CD8-positive, alpha-beta memory T cell (primary cell): ENCODE data around the gene MPV17. TPM values are rescaled to one million over a fixed set of nuclear protein-coding genes. Genes with fewer than 3 reads are reported as not detected.
A peak's percentile ranks its signal among the peaks of the same experiment; 100 is the strongest.
"Not testable (repeated sequence)": the region's sequence is repeated elsewhere in the genome, so short reads cannot be mapped to it uniquely, and the experiment has no call there.

Source experiments
- CTCF ChIA-PET: fragments of 350-600 bp; sonication (Branson Sonifier 250); formaldehyde crosslinking; loops from one replicate; lab custom pipeline; 2021; ENCODE audit warnings: antibody characterized with exemption; lab: Charles Lee
- POLR2A ChIA-PET: fragments of 350-600 bp; sonication (Branson Sonifier 250); formaldehyde crosslinking; loops from one replicate; lab custom pipeline; 2021; ENCODE audit warnings: antibody characterized with exemption; lab: Charles Lee
- DNase-seq, 5 donors: peaks; one replicate each; pipeline versions ENCODE4 v3.0.0 to v3.0.0-alpha.2; 2020 to 2022; ENCODE audit warnings: mixed read lengths in 1 of 5
- H3K27ac ChIP-seq: one replicate; pipeline ENCODE4 v1.7.0; 2013; ENCODE audit warnings: low read depth, mild to moderate bottlenecking, low read length, moderate library complexity
- H3K27me3 ChIP-seq: 2 replicates; pipeline ENCODE4 v1.7.0; 2013; ENCODE audit warnings: low read length, mild to moderate bottlenecking; ENCODE audit not compliant: insufficient read depth, poor library complexity, severe bottlenecking
- H3K36me3 ChIP-seq: 2 replicates; pipeline ENCODE4 v1.7.0; 2013; ENCODE audit warnings: mild to moderate bottlenecking, low read length, moderate library complexity; ENCODE audit not compliant: insufficient read depth
- H3K4me1 ChIP-seq: 2 replicates; pipeline ENCODE4 v1.7.0; 2013; ENCODE audit warnings: mild to moderate bottlenecking, low read length, moderate library complexity; ENCODE audit not compliant: insufficient read depth
- H3K4me3 ChIP-seq: 2 replicates; pipeline ENCODE4 v1.7.0; 2013; ENCODE audit warnings: mild to moderate bottlenecking, low read length
- H3K9me3 ChIP-seq: 2 replicates; pipeline ENCODE4 v1.7.0; 2013; ENCODE audit warnings: mild to moderate bottlenecking, low read length
- H3K27ac Mint-ChIP-seq, 8 donors: one replicate each; pipeline ENCODE4 v1.8.0; 2020 to 2021; ENCODE audit warnings: mixed read lengths in 8 of 8, mild to moderate bottlenecking in 6 of 8, inconsistent platforms in 3 of 8, moderate library complexity in 3 of 8
- H3K27me3 Mint-ChIP-seq, 2 donors: one replicate each; pipeline ENCODE4 v1.8.0; 2020 to 2021; ENCODE audit warnings: mixed read lengths in 2 of 2, mild to moderate bottlenecking in 1 of 2, moderate library complexity in 1 of 2
- H3K36me3 Mint-ChIP-seq, 3 donors: one replicate each; pipeline ENCODE4 v1.8.0; 2020 to 2021; ENCODE audit warnings: mixed read lengths in 3 of 3, inconsistent platforms in 1 of 3, mild to moderate bottlenecking in 1 of 3
- H3K4me1 Mint-ChIP-seq, 3 donors: one replicate each; pipeline ENCODE4 v1.8.0; 2020 to 2021; ENCODE audit warnings: mixed read lengths in 3 of 3, inconsistent platforms in 1 of 3, mild to moderate bottlenecking in 1 of 3
- H3K4me3 Mint-ChIP-seq, 7 donors: one replicate each; pipeline ENCODE4 v1.8.0; 2020 to 2021; ENCODE audit warnings: mixed read lengths in 7 of 7, mild to moderate bottlenecking in 6 of 7, moderate library complexity in 4 of 7, inconsistent platforms in 2 of 7
- H3K9me3 Mint-ChIP-seq, 5 donors: one replicate each; pipeline ENCODE4 v1.8.0; 2020 to 2022; ENCODE audit warnings: mixed read lengths in 5 of 5, mild to moderate bottlenecking in 3 of 5, moderate library complexity in 2 of 5, inconsistent platforms in 1 of 5
- polyA plus RNA-seq: library from polyadenylated mRNA; unstranded; fragments of 300-500 nt; fragmentation: Illumina TruSeq; gene quantifications from one replicate; pipeline ENCODE4 v1.2.3, GENCODE V29; 2021
- total RNA-seq, 2 experiments: library from RNA; stranded (reverse); gene quantifications; one replicate each; pipeline ENCODE4 v1.2.3, GENCODE V29; 2021

The MPV17 gene
- total and polyA plus RNA-seq, 3 experiments from 2014 or later = 85.9 to 118 (median 86.4) TPM

GRCh38 chr2:27356382-27357181 is 33.7 kb upstream of the MPV17 start, which contains the start of gene GTF3C2:
Gene GTF3C2, minus strand, starts transcription at chr2:27356764. Its CDS starts 13,210 bp downstream, at chr2:27343554.
- CTCF ChIA-PET = interaction anchor here (0.8 to 1.0 kb wide), 3 partner anchors 13 to 15 kb away, joined by 3 to 4 read pairs (median 3); partner anchors contain the start of gene EIF2B4

GRCh38 chr2:27356056-27356381 is 33.1 kb upstream of the MPV17 start:
- Mint-ChIP-seq H3K36me3 (peaks cover 0 to 25% (median 0%) of the 10 kb centered on the region in 3 donors), H3K4me1 (peaks cover 47 to 68% (median 62%) of the 10 kb centered on the region in 3 donors), H3K9me3 (no peaks in the 10 kb centered on the region), H3K27ac (peak overlapping the region; percentile 98 to 100 (median 99)), H3K4me3 (peak overlapping the region; percentile 93 to 100 (median 99)), H3K27me3 (peaks cover 0 to 1% of the 10 kb centered on the region in 2 donors)
- CTCF ChIA-PET = interaction anchor here (0.8 kb wide), 1 partner anchor 14 kb away, joined by 3 read pairs; the partner anchor contains the start of gene EIF2B4
- Histone ChIP-seq H3K4me1 (peaks cover 36% of the 10 kb centered on the region), H3K36me3 (no peaks in the 10 kb centered on the region), H3K27ac (peak overlapping the region; percentile 90), H3K9me3 (no peaks in the 10 kb centered on the region), H3K4me3 (peak overlapping the region; percentile 92), H3K27me3 (no peaks in the 10 kb centered on the region)
- DNase-seq = peak in 1 of 5 donors; percentile 49
- POLR2A ChIA-PET = interaction anchor here (0.6 to 1.7 kb wide), 5 partner anchors 14 to 1257 kb away, joined by 4 to 12 read pairs (median 8); partner anchors contain the start of genes EIF2B4, NRBP1, PPM1G and SNX17

More at GRCh38 chr2:27356382-27357181, 33.7 kb upstream of the MPV17 start, which contains the start of gene GTF3C2:
- Mint-ChIP-seq H3K27ac (peak within 1 kb of the TSS; percentile 98 to 100 (median 99)), H3K4me3 (peak within 1 kb of the TSS; percentile 93 to 100 (median 99)), H3K27me3 (peaks cover 0 to 1% of the 10 kb centered on the region in 2 donors), H3K4me1 (peaks cover 44 to 64% (median 58%) of the 10 kb centered on the region in 3 donors), H3K36me3 (peaks cover 0 to 23% (median 0%) of the 10 kb centered on the region in 3 donors), H3K9me3 (no peaks in the 10 kb centered on the region)
- H3K4me1 ChIP-seq = peaks cover 32% of the 10 kb centered on the region
- peak within 1 kb of the TSS; percentile 90 for H3K27ac ChIP-seq
- no peaks in the 10 kb centered on the region for H3K9me3 ChIP-seq
- peak within 1 kb of the TSS; percentile 92 for H3K4me3 ChIP-seq
- DNase-seq = peak; percentile 86 to 96 (median 93)
- H3K27me3 ChIP-seq = no peaks in the 10 kb centered on the region
- H3K36me3 ChIP-seq = no peaks in the 10 kb centered on the region
- POLR2A ChIA-PET = interaction anchor here (0.6 to 1.7 kb wide), 5 partner anchors 13 to 1256 kb away, joined by 4 to 12 read pairs (median 8); partner anchors contain the start of genes EIF2B4, NRBP1, PPM1G and SNX17

GRCh38 chr2:27354597-27354927 is 31.7 kb upstream of the MPV17 start:
- POLR2A ChIA-PET = interaction anchor here (0.6 to 1.7 kb wide), 2 partner anchors 11 to 15 kb away, joined by 5 read pairs; partner anchors contain the start of gene EIF2B4
- H3K4me3 ChIP-seq = no peak overlapping the region
- H3K36me3 Mint-ChIP-seq = peaks cover 0 to 32% (median 3%) of the 10 kb centered on the region in 3 donors
- H3K27ac Mint-ChIP-seq = peak overlapping the region in 4 of 8 donors; percentile 15 to 98 (median 73)
- no peaks in the 10 kb centered on the region for H3K9me3 ChIP-seq
- H3K27ac ChIP-seq = peak overlapping the region; percentile 34
- no peaks in the 10 kb centered on the region for H3K36me3 ChIP-seq
- no peaks in the 10 kb centered on the region for H3K9me3 Mint-ChIP-seq
- peaks cover 53 to 77% (median 69%) of the 10 kb centered on the region in 3 donors for H3K4me1 Mint-ChIP-seq
- H3K4me3 Mint-ChIP-seq = peak overlapping the region in 6 of 7 donors; percentile 27 to 100 (median 62)
- no peaks in the 10 kb centered on the region for H3K27me3 ChIP-seq
- peaks cover 36% of the 10 kb centered on the region for H3K4me1 ChIP-seq
- peaks cover 0 to 1% of the 10 kb centered on the region in 2 donors for H3K27me3 Mint-ChIP-seq
- CTCF ChIA-PET = interaction anchor here (2.4 kb wide), 1 partner anchor 15 kb away, joined by 6 read pairs; no protein-coding TSS in a partner anchor
- DNase-seq = no peak

- H3K27me3 Mint-ChIP-seq = peaks cover 0 to 1% of the 10 kb centered on the region in 2 donors
- Histone ChIP-seq H3K4me3 (no peak overlapping the region), H3K36me3 (no peaks in the 10 kb centered on the region), H3K9me3 (no peaks in the 10 kb centered on the region), H3K27ac (peak overlapping the region; percentile 27), H3K4me1 (peaks cover 36% of the 10 kb centered on the region), H3K27me3 (no peaks in the 10 kb centered on the region)
- H3K9me3 Mint-ChIP-seq = no peaks in the 10 kb centered on the region
- peak overlapping the region in 6 of 7 donors; percentile 5 to 63 (median 53) for H3K4me3 Mint-ChIP-seq
- no peak for DNase-seq
- CTCF ChIA-PET = interaction anchor here (2.4 kb wide), 1 partner anchor 15 kb away, joined by 6 read pairs; no protein-coding TSS in a partner anchor
- POLR2A ChIA-PET = interaction anchor here (0.6 to 1.7 kb wide), 3 partner anchors 11 to 273 kb away, joined by 4 to 5 read pairs (median 5); partner anchors contain the start of gene EIF2B4
- peak overlapping the region in 5 of 8 donors; percentile 15 to 98 (median 68) for H3K27ac Mint-ChIP-seq
- peaks cover 55 to 81% (median 73%) of the 10 kb centered on the region in 3 donors for H3K4me1 Mint-ChIP-seq
- H3K36me3 Mint-ChIP-seq = peaks cover 0 to 34% (median 4%) of the 10 kb centered on the region in 3 donors
Measured at GRCh38 chr2:27353762-27354596, 31.1 kb upstream of the MPV17 start.

- H3K9me3 Mint-ChIP-seq, H3K27me3 Mint-ChIP-seq, H3K27ac ChIP-seq, DNase-seq, H3K4me3 ChIP-seq, H3K4me3 Mint-ChIP-seq, H3K36me3 ChIP-seq, H3K27me3 ChIP-seq, H3K9me3 ChIP-seq: not testable (repeated sequence)
- Mint-ChIP-seq H3K27ac (peak overlapping the region in 1 of 8 donors; percentile 64), H3K4me1 (peaks cover 52 to 77% (median 71%) of the 10 kb centered on the region in 3 donors), H3K36me3 (peaks cover 0 to 32% (median 4%) of the 10 kb centered on the region in 3 donors)
- peaks cover 34% of the 10 kb centered on the region for H3K4me1 ChIP-seq
- POLR2A ChIA-PET = interaction anchor here (1.7 kb wide), 1 partner anchor 16 kb away, joined by 5 read pairs; the partner anchor contains the start of gene EIF2B4
- CTCF ChIA-PET = interaction anchor here (2.4 kb wide), 1 partner anchor 16 kb away, joined by 6 read pairs; no protein-coding TSS in a partner anchor
Measured at GRCh38 chr2:27353386-27353761, 30.5 kb upstream of the MPV17 start.

GRCh38 chr2:27351802-27352598 is 29.1 kb upstream of the MPV17 start:
- Histone ChIP-seq H3K4me1 (peaks cover 24% of the 10 kb centered on the region), H3K27me3 (no peaks in the 10 kb centered on the region), H3K27ac (no peak overlapping the region), H3K36me3 (no peaks in the 10 kb centered on the region), H3K4me3 (no peak overlapping the region), H3K9me3 (no peaks in the 10 kb centered on the region)
- peaks cover 51 to 76% (median 69%) of the 10 kb centered on the region in 3 donors for H3K4me1 Mint-ChIP-seq
- CTCF ChIA-PET = interaction anchor here (1.8 kb wide), 1 partner anchor 15 kb away, joined by 4 read pairs; no protein-coding TSS in a partner anchor
- peak in 2 of 5 donors; percentile 11 to 63 for DNase-seq
- no peaks in the 10 kb centered on the region for H3K9me3 Mint-ChIP-seq
- H3K36me3 Mint-ChIP-seq = peaks cover 0 to 39% (median 9%) of the 10 kb centered on the region in 3 donors
- peaks cover 0 to 1% of the 10 kb centered on the region in 2 donors for H3K27me3 Mint-ChIP-seq
- H3K27ac Mint-ChIP-seq = peak overlapping the region in 7 of 8 donors; percentile 17 to 80 (median 57)
- POLR2A ChIA-PET = no interaction called here
- H3K4me3 Mint-ChIP-seq = peak overlapping the region in 3 of 7 donors; percentile 3 to 21 (median 7)
